ENCODE measurements around the gene RAPGEF4.

DNA sequence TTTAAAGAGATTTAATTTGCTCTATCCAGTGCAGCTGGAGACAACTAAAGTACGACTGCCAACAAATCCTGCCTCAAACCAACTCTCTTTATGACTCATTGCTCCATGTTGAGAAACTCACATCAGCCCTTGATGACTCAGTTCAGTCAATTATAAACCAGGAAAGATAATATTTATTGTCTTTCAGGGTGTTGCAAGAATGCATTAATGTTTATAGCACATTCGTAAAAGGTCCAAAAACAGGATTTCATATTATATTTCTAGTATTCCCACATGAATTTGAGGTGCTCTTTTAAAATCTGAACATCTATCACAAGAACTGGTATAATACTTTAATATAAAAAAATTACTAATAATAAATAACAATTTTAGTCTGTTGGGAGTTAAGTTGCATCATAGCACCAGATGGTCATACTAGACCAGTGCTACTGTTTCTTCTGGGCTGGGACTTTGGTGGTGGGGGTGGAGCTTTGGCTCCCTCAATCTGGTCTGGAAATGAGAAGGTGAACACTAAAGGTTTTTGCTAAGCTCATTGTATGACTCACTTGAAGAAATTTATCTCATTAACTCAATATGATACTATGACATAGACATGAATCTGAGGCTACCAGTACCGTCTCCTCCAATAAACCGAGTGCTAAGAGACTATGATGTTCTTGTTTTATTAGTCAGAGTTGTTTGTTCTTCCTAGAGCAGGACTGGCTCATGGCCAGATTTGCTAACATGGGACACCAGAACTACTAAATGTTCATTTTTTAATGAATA lies 313.4 kb downstream of the RAPGEF4 start:
- no peak for TF ChIP-seq ZFP69B (tag by site-specific recombination; IDR thresholded peaks at IDR 0.05)
- no peak for TF ChIP-seq ZNF830 (tag by site-specific recombination; IDR thresholded peaks at IDR 0.05; ENCODE audit: low read depth)
- TF ChIP-seq, protein P1, sequence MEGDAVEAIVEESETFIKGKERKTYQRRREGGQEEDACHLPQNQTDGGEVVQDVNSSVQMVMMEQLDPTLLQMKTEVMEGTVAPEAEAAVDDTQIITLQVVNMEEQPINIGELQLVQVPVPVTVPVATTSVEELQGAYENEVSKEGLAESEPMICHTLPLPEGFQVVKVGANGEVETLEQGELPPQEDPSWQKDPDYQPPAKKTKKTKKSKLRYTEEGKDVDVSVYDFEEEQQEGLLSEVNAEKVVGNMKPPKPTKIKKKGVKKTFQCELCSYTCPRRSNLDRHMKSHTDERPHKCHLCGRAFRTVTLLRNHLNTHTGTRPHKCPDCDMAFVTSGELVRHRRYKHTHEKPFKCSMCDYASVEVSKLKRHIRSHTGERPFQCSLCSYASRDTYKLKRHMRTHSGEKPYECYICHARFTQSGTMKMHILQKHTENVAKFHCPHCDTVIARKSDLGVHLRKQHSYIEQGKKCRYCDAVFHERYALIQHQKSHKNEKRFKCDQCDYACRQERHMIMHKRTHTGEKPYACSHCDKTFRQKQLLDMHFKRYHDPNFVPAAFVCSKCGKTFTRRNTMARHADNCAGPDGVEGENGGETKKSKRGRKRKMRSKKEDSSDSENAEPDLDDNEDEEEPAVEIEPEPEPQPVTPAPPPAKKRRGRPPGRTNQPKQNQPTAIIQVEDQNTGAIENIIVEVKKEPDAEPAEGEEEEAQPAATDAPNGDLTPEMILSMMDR (tag by site-specific recombination; IDR thresholded peaks at IDR 0.05), result no peak
- peak; percentile 93 for TF ChIP-seq ZNF629 (tag by site-specific recombination; IDR thresholded peaks at IDR 0.05)
- TF ChIP-seq ZBTB8A (tag by site-specific recombination; IDR thresholded peaks at IDR 0.05), result no peak
- TF ChIP-seq, protein P2, sequence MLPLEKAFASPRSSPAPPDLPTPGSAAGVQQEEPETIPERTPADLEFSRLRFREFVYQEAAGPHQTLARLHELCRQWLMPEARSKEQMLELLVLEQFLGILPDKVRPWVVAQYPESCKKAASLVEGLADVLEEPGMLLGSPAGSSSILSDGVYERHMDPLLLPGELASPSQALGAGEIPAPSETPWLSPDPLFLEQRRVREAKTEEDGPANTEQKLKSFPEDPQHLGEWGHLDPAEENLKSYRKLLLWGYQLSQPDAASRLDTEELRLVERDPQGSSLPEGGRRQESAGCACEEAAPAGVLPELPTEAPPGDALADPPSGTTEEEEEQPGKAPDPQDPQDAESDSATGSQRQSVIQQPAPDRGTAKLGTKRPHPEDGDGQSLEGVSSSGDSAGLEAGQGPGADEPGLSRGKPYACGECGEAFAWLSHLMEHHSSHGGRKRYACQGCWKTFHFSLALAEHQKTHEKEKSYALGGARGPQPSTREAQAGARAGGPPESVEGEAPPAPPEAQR (tag by site-specific recombination; IDR thresholded peaks at IDR 0.05), result no peak
- TF ChIP-seq ZNF610 (tag by site-specific recombination; IDR thresholded peaks at IDR 0.05; ENCODE audit: borderline replicate concordance), result no peak
- TF ChIP-seq SETDB1 (IDR thresholded peaks at IDR 0.05; ENCODE audit: insufficient read length, low read length), result no peak
- TF ChIP-seq ZNF513 (tag by site-specific recombination; IDR thresholded peaks at IDR 0.05), result 0 out of 2 replicates have a peak, but pooled peaks have one; percentile 20
